ENCODE results near the gene PCYOX1L. TPM values are rescaled to one million over a fixed set of nuclear protein-coding genes. Genes with fewer than 3 reads are reported as not detected.

Gene PCYOX1L
- total RNA-seq, 1 experiment from 2014 or later: 29.9 TPM

DNA sequence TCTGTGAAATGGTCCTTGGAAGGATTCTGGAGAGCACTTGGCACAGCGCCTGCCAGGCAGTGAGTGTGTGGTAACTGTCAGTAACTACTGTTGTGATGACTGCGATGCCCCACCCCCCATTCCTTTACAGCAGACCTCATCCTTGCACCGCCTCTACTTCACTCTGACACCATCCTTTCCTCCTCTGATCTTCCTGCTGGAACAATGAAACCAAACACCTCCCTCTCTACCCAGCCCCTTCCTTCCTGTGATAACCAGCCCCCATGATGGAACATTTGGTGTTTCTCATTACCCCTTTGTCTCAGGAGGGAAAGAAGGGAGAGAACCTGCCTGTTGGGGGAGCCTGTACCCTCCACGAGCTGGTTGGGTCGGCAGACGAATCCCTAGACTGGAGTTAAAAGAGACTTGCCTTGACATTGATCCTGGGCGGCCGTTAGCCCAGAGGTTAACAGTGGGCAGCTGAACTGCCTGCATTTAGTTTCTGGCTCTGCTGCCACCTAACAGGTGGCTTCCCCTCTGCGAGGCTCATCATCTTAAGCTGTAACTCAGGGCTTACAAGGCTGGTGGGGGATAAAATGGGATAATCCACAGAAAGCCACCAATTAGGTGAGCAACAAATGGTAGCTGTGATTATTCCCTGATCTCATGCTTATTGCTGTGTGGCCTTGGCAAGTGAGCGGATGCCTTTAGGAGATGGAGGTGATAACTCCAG lies 46.7 kb upstream of the PCYOX1L start:
- TF ChIP-seq, protein P1, sequence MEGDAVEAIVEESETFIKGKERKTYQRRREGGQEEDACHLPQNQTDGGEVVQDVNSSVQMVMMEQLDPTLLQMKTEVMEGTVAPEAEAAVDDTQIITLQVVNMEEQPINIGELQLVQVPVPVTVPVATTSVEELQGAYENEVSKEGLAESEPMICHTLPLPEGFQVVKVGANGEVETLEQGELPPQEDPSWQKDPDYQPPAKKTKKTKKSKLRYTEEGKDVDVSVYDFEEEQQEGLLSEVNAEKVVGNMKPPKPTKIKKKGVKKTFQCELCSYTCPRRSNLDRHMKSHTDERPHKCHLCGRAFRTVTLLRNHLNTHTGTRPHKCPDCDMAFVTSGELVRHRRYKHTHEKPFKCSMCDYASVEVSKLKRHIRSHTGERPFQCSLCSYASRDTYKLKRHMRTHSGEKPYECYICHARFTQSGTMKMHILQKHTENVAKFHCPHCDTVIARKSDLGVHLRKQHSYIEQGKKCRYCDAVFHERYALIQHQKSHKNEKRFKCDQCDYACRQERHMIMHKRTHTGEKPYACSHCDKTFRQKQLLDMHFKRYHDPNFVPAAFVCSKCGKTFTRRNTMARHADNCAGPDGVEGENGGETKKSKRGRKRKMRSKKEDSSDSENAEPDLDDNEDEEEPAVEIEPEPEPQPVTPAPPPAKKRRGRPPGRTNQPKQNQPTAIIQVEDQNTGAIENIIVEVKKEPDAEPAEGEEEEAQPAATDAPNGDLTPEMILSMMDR (IDR thresholded peaks at IDR 0.05; ENCODE audit: unreplicated experiment): no peak
- no peak overlapping the region for H3K4me3 Mint-ChIP-seq (ENCODE audit: low read depth, unreplicated experiment)
- intact Hi-C loops (cut with micrococcal nuclease; ENCODE audit: unreplicated experiment): no loop called here
- CTCF ChIA-PET: interaction anchor here (1.3 kb wide), 1 partner anchor 56 kb away, joined by 3 read pairs; no protein-coding TSS in a partner anchor
- no peaks in the 10 kb centered on the region for H3K4me1 Mint-ChIP-seq (ENCODE audit: low read depth, unreplicated experiment)
- H3K27ac Mint-ChIP-seq (ENCODE audit: unreplicated experiment): no peak overlapping the region
- no peaks in the 10 kb centered on the region for H3K9me3 Mint-ChIP-seq (ENCODE audit: low read depth, unreplicated experiment)
- no peaks in the 10 kb centered on the region for H3K36me3 Mint-ChIP-seq (ENCODE audit: insufficient read depth, unreplicated experiment)
- H3K27me3 Mint-ChIP-seq (ENCODE audit: unreplicated experiment): no peaks in the 10 kb centered on the region
- no TSS peak for BruUV-seq (replicated peaks)
- DNase-seq: no peak

DNA sequence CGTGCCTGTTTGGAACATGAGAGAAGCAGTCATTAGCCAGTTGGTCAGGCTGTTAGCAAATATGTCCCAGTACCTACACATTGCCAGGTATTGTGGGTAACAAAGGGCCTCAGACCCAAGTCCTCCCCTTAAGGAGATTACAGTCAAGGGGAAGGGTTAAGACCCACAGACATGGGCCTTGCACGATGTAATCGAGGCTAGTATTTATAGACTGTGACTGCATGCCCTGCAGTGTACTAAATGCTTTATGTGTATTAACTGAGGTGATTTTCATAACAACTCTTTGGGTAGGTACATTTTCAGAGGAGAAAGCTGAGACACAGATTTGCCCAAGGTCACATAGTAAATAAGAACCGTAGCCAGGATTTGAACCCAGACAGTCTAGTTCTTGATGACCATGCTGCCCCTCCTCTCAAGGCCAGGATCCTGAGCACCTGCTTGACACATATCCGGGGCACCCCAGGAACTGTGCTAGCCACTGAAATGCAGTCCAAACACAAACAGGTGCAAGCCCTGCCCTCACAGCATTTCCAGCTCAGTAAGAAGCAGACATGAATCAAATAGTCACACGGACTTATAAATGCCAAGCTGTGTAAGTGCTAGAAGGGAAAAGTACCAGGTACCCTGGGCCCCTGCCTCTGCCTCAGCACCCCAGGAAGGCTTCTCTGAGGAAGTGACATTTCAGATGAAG lies 44.5 kb upstream of the PCYOX1L start:
- no peaks in the 10 kb centered on the region for H3K4me1 Mint-ChIP-seq (ENCODE audit: low read depth, unreplicated experiment)
- no peaks in the 10 kb centered on the region for H3K27me3 Mint-ChIP-seq (ENCODE audit: unreplicated experiment)
- no TSS peak for BruUV-seq (replicated peaks)
- H3K9me3 Mint-ChIP-seq (ENCODE audit: low read depth, unreplicated experiment): no peaks in the 10 kb centered on the region
- H3K27ac Mint-ChIP-seq (ENCODE audit: unreplicated experiment): no peak overlapping the region
- no peaks in the 10 kb centered on the region for H3K36me3 Mint-ChIP-seq (ENCODE audit: insufficient read depth, unreplicated experiment)
- intact Hi-C loops (cut with micrococcal nuclease; ENCODE audit: unreplicated experiment): no loop called here
- CTCF ChIA-PET: no interaction called here
- no peak overlapping the region for H3K4me3 Mint-ChIP-seq (ENCODE audit: low read depth, unreplicated experiment)
- no peak for DNase-seq
- TF ChIP-seq, protein P1 (IDR thresholded peaks at IDR 0.05; ENCODE audit: unreplicated experiment): no peak

DNA sequence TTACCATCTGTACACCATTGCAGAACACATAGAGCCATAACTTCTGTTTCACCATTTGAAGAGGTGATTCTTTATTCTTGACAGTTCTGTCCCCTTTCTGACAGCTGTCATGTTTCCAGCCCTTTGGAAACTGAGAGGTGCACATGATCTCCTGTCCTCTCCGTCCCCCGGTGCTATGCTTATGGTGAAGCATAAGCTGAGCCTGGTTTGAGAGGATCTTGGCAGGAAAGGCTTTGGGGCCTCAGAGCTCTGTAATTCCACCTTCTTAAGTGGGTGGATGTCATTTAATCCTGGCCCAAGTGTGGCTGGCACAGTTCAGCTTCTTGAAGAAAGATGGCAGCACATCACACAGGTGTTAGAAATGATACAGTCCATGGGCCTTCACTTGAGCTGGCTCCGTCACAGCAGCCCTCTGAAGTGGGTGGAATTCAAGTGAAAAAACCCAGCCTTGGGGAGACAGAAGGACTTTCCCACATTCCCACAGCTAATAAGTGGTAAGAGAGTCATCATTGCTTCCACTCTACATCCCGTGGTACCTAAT lies 43.2 kb upstream of the PCYOX1L start:
- intact Hi-C loops (cut with micrococcal nuclease; ENCODE audit: unreplicated experiment): loop anchor here (5.0 kb wide), 1 partner anchor 248 kb away; no protein-coding TSS in a partner anchor
- BruUV-seq (replicated peaks): no TSS peak
- Mint-ChIP-seq H3K27ac (ENCODE audit: unreplicated experiment) (no peak overlapping the region), H3K27me3 (ENCODE audit: unreplicated experiment) (no peaks in the 10 kb centered on the region), H3K9me3 (ENCODE audit: low read depth, unreplicated experiment) (no peaks in the 10 kb centered on the region), H3K4me1 (ENCODE audit: low read depth, unreplicated experiment) (no peaks in the 10 kb centered on the region), H3K36me3 (ENCODE audit: insufficient read depth, unreplicated experiment) (no peaks in the 10 kb centered on the region), H3K4me3 (ENCODE audit: low read depth, unreplicated experiment) (no peak overlapping the region)
- TF ChIP-seq, protein P1 (IDR thresholded peaks at IDR 0.05; ENCODE audit: unreplicated experiment): no peak
- CTCF ChIA-PET: interaction anchor here (0.8 to 1.1 kb wide), 4 partner anchors 44 to 189 kb away, joined by 3 read pairs; no protein-coding TSS in a partner anchor
- no peak for DNase-seq

DNA sequence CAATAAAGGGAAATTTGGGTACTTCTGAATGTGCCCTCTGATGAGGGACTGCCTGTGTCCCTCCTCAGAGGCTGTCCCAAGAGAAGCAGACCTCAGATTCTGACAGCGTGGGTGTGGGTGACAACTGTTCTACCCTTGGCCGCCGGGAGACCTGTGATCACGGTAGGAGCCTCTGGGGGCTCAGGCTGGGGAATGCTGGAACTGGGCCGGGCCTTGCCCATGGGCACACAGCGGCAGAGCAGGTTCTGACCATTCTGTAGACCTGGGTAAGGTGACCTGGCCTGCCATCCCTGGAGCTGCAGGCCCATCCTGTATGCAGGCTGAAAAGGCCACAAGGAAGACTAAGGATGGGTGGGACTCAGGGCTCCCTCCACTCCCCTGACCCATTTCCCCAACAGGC lies 42.1 kb upstream of the PCYOX1L start:
- Mint-ChIP-seq H3K4me1 (ENCODE audit: low read depth, unreplicated experiment) (peaks cover 10% of the 10 kb centered on the region), H3K36me3 (ENCODE audit: insufficient read depth, unreplicated experiment) (peaks cover 3% of the 10 kb centered on the region), H3K27me3 (ENCODE audit: unreplicated experiment) (no peaks in the 10 kb centered on the region), H3K27ac (ENCODE audit: unreplicated experiment) (no peak overlapping the region), H3K9me3 (ENCODE audit: low read depth, unreplicated experiment) (no peaks in the 10 kb centered on the region), H3K4me3 (ENCODE audit: low read depth, unreplicated experiment) (no peak overlapping the region)
- BruUV-seq (replicated peaks): no TSS peak
- intact Hi-C loops (cut with micrococcal nuclease; ENCODE audit: unreplicated experiment): loop anchor here (2.0 to 5.0 kb wide), 2 partner anchors 115 to 247 kb away; no protein-coding TSS in a partner anchor
- CTCF ChIA-PET: no interaction called here
- TF ChIP-seq, protein P1 (IDR thresholded peaks at IDR 0.05; ENCODE audit: unreplicated experiment): no peak
- DNase-seq: no peak

Measured in Calu3 (cell line).